GM19467 (cell line): ENCODE measurements around the gene RAB40C.

Source experiments
- ATAC-seq: cut with Tn5 transposase; IDR thresholded peaks from one replicate; pipeline ENCODE4 v1.9.1; 2021; ENCODE audit warnings: mild to moderate bottlenecking, moderate library complexity; ENCODE audit not compliant: unreplicated experiment

The RAB40C gene

GRCh38 chr16:660459-661183 is 70.8 kb downstream of the RAB40C start:
- no peak for ATAC-seq

- no peak for ATAC-seq
Measured at GRCh38 chr16:661184-661821, 71.4 kb downstream of the RAB40C start.

GRCh38 chr16:662095-662494 is 72.2 kb downstream of the RAB40C start:
- no peak for ATAC-seq

GRCh38 chr16:662597-662996 is 72.7 kb downstream of the RAB40C start:
- ATAC-seq, result no peak

- ATAC-seq, result no peak
Measured at GRCh38 chr16:666572-666971, 76.7 kb downstream of the RAB40C start.

- ATAC-seq, result no peak
Measured at GRCh38 chr16:667113-667779, 77.4 kb downstream of the RAB40C start.

- peak; percentile 79 for ATAC-seq
Measured at GRCh38 chr16:667780-668518, 78.1 kb downstream of the RAB40C start, which contains the start of gene RHOT2. TSS of gene RHOT2 (plus strand) at chr16:668132. CDS start at chr16:668200, 68 bp downstream.

- peak; percentile 2 for ATAC-seq
Measured at GRCh38 chr16:668519-669171, 78.8 kb downstream of the RAB40C start.

GRCh38 chr16:669666-670065 is 79.8 kb downstream of the RAB40C start:
- no peak for ATAC-seq

- no peak for ATAC-seq
Measured at GRCh38 chr16:670485-671352, 80.9 kb downstream of the RAB40C start.

GRCh38 chr16:671353-672131 is 81.7 kb downstream of the RAB40C start:
- no peak for ATAC-seq

GRCh38 chr16:672371-672770 is 82.5 kb downstream of the RAB40C start:
- ATAC-seq, result no peak

GRCh38 chr16:672851-673250 is 83.0 kb downstream of the RAB40C start:
- ATAC-seq, result no peak

- ATAC-seq, result no peak
Measured at GRCh38 chr16:673399-673991, 83.6 kb downstream of the RAB40C start.

- ATAC-seq, result no peak
Measured at GRCh38 chr16:674214-674881, 84.5 kb downstream of the RAB40C start.

- ATAC-seq, result no peak
Measured at GRCh38 chr16:674968-675883, 85.4 kb downstream of the RAB40C start, which contains the start of gene RHBDL1. TSS of gene RHBDL1 (plus strand) at chr16:675671. CDS start at chr16:675791, 120 bp downstream.
